Measurements from ENCODE around the gene FAM13A.
"Not testable (repeated sequence)": the region's sequence is repeated elsewhere in the genome, so short reads cannot be mapped to it uniquely, and the experiment has no call there.

Gene FAM13A

DNA sequence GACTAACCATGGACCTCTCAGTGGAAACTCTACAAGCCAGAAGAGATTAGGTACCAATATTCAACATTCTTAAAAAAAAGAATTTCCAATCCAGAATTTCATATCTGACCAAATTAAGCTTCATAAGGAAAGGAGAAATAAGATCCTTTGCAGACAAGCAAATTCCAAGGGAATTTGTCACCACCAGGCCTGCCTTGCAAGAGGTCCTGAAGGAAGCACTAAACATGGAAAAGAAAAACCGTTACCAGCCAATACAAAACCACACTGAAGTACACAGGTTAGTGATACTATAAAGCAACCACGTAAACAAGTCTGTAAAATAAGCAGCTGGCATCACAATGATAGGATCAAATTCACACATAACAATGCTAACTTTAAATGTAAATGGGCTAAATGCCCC, 156.6 kb downstream of the FAM13A start:
- H3K27ac ChIP-seq: no peak overlapping the region
- TF ChIP-seq, protein P1, sequence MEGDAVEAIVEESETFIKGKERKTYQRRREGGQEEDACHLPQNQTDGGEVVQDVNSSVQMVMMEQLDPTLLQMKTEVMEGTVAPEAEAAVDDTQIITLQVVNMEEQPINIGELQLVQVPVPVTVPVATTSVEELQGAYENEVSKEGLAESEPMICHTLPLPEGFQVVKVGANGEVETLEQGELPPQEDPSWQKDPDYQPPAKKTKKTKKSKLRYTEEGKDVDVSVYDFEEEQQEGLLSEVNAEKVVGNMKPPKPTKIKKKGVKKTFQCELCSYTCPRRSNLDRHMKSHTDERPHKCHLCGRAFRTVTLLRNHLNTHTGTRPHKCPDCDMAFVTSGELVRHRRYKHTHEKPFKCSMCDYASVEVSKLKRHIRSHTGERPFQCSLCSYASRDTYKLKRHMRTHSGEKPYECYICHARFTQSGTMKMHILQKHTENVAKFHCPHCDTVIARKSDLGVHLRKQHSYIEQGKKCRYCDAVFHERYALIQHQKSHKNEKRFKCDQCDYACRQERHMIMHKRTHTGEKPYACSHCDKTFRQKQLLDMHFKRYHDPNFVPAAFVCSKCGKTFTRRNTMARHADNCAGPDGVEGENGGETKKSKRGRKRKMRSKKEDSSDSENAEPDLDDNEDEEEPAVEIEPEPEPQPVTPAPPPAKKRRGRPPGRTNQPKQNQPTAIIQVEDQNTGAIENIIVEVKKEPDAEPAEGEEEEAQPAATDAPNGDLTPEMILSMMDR (conservative IDR thresholded peaks at IDR 0.05): no peak

- TF ChIP-seq, protein P1 (conservative IDR thresholded peaks at IDR 0.05): no peak
- H3K27ac ChIP-seq: no peak overlapping the region
Measured at GRCh38 chr4:88897752-88898151, 159.2 kb downstream of the FAM13A start.

DNA sequence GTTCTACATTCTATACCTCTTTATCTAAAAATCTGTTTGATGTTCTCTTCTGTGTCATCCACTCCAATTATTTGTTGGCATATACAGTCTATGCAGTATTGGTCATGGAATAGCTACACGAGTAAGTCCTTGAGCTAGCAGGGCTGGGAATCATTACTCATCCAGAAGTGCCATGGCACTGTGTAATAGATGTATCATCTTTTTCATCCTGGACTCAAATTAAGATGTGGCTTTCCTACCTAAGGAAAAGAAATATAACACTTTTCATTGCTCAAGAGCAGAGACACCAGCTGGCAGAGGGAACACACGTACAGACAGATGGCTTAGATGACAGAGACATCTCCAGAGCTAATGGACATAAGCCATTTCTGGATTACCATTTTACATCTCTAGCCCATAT, 159.8 kb downstream of the FAM13A start:
- TF ChIP-seq, protein P1 (conservative IDR thresholded peaks at IDR 0.05): no peak
- no peak overlapping the region for H3K27ac ChIP-seq

DNA sequence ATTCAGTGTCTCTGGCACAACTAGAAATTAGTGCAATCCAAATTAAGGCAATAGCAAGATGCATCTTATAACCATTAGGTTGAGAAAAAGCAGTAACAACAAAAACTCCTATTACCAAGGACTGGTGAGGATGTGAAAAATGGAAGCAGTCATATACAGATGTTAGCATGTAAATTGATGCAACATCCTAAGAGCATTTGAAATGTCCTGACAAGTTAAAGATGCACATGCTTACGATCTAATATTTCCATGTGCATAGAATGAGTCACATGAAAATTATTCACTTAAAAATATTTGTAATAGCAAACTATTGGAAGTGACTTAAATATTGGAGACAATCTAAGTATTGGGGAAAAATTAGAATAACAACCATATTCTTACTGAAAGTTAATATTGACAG, 163.0 kb downstream of the FAM13A start:
- no peak overlapping the region for H3K27ac ChIP-seq
- TF ChIP-seq, protein P1 (conservative IDR thresholded peaks at IDR 0.05): no peak

GRCh38 chr4:88892646-88893045, 164.3 kb downstream of the FAM13A start:
- H3K27ac ChIP-seq: no peak overlapping the region
- TF ChIP-seq, protein P1 (conservative IDR thresholded peaks at IDR 0.05): no peak

- no peak overlapping the region for H3K27ac ChIP-seq
- TF ChIP-seq, protein P1 (conservative IDR thresholded peaks at IDR 0.05): no peak
Measured at GRCh38 chr4:88891636-88892035, 165.3 kb downstream of the FAM13A start.

GRCh38 chr4:88887409-88887808, 169.6 kb downstream of the FAM13A start:
- H3K27ac ChIP-seq: not testable (repeated sequence)

- H3K27ac ChIP-seq: peak overlapping the region; percentile 19; the same call in 1 of the 2 replicates
- TF ChIP-seq, protein P1 (conservative IDR thresholded peaks at IDR 0.05): no peak
Measured at GRCh38 chr4:88881227-88881569, 175.8 kb downstream of the FAM13A start.
